MM.1S (cell line): ENCODE data around the gene PDHA1.

Experiments used
- CTCF ChIP-seq: fragments of 300-600 bp; sonication (generic); IDR thresholded peaks from 2 replicates; pipeline ENCODE4 v1.5.1; 2016; ENCODE audit warnings: antibody characterized with exemption, low read length, mixed read lengths
- EZH2phosphoT487 ChIP-seq: fragments of 300-600 bp; sonication (generic); IDR thresholded peaks from 2 replicates; pipeline ENCODE4 v1.6.1; 2018; ENCODE audit warnings: antibody characterized with exemption, low read length

- TF ChIP-seq EZH2phosphoT487 (no peak), CTCF (no peak)
Measured at GRCh38 chrX:19368576-19368975, 24.8 kb downstream of the PDHA1 start.
